Measurements from ENCODE around the gene CDH2.

- TF ChIP-seq CTCF (IDR thresholded peaks at IDR 0.05) (no peak), POLR2A (IDR thresholded peaks at IDR 0.05) (no peak)
Measured at GRCh38 chr18:27950648-27951228, 226.2 kb downstream of the CDH2 start.

Measured in gastroesophageal sphincter (tissue), 3 donors.